Activated CD4-positive, alpha-beta T cell treated with anti-CD3 and anti-CD28 coated beads, Interleukin-2, Interleukin-4, amounts not matched to agents 100 ng/mL and 50 ng/mL, durations not matched to agents 16 hours and 8 hours (primary cell): ENCODE results near the gene BEND6.

Experiments used
- DNase-seq: peaks from one replicate; pipeline ENCODE4 v3.0.0-alpha.2; 2020; ENCODE audit warnings: low spot score

Gene BEND6

GRCh38 chr6:56940977-56941376 is 13.9 kb upstream of the BEND6 start:
- no peak for DNase-seq

GRCh38 chr6:56944661-56945060 is 10.2 kb upstream of the BEND6 start:
- no peak for DNase-seq

GRCh38 chr6:56946368-56946767 is 8.5 kb upstream of the BEND6 start:
- DNase-seq = no peak

- no peak for DNase-seq
Observed at GRCh38 chr6:56947924-56948323, 7.0 kb upstream of the BEND6 start.

- no peak for DNase-seq
Observed at GRCh38 chr6:56949265-56949664, 5.6 kb upstream of the BEND6 start.

GRCh38 chr6:56949925-56950495 is 4.9 kb upstream of the BEND6 start:
- DNase-seq = no peak

GRCh38 chr6:56951049-56951831 is 3.7 kb upstream of the BEND6 start:
- peak; percentile 39 for DNase-seq

- peak; percentile 51 for DNase-seq
Observed at GRCh38 chr6:56953597-56954402, 1.1 kb upstream of the BEND6 start.

- DNase-seq = peak; percentile 81
Observed at GRCh38 chr6:56955171-56956155, 556 bp downstream of the BEND6 start.

- DNase-seq = no peak
Observed at GRCh38 chr6:56956491-56956890, 1.6 kb downstream of the BEND6 start.

GRCh38 chr6:56957856-56958255 is 2.9 kb downstream of the BEND6 start:
- DNase-seq = no peak

GRCh38 chr6:56958481-56958880 is 3.6 kb downstream of the BEND6 start:
- DNase-seq = no peak

GRCh38 chr6:56959094-56959493 is 4.2 kb downstream of the BEND6 start:
- DNase-seq = no peak

GRCh38 chr6:56959938-56960337 is 5.0 kb downstream of the BEND6 start:
- no peak for DNase-seq

GRCh38 chr6:56961151-56961550 is 6.2 kb downstream of the BEND6 start:
- DNase-seq = peak; percentile 6

GRCh38 chr6:56962441-56962840 is 7.5 kb downstream of the BEND6 start:
- DNase-seq = no peak

- no peak for DNase-seq
Observed at GRCh38 chr6:56963043-56963442, 8.1 kb downstream of the BEND6 start.

- no peak for DNase-seq
Observed at GRCh38 chr6:56963793-56964192, 8.9 kb downstream of the BEND6 start.

- DNase-seq = no peak
Observed at GRCh38 chr6:56965126-56965525, 10.2 kb downstream of the BEND6 start.

- DNase-seq = no peak
Observed at GRCh38 chr6:56970849-56971248, 15.9 kb downstream of the BEND6 start.

GRCh38 chr6:56977192-56977591 is 22.3 kb downstream of the BEND6 start:
- no peak for DNase-seq

GRCh38 chr6:56978530-56978929 is 23.6 kb downstream of the BEND6 start:
- DNase-seq = no peak
